Adrenal gland (tissue), 5 donors: ENCODE measurements around the gene ZNF518A.

Experiments
- POLR2A ChIP-seq, 2 donors: fragments of 450-650 bp; IDR thresholded peaks; one replicate each; pipeline ENCODE4 v1.6.1; 2017; ENCODE audit warnings: antibody characterized with exemption in 2 of 2, mild to moderate bottlenecking in 2 of 2, moderate library complexity in 1 of 2
- TF ChIP-seq, protein P1 (sequence below), 6 experiments: fragments of 450-650 bp in 4 of 6; fragments of 200-600 bp in 2 of 6; sonication (generic) in 1 of 6; IDR thresholded peaks; 1 replicate in 5 of 6; 2 replicates in 1 of 6; pipeline versions ENCODE4 v1.5.1 to v1.8.0; 2016 to 2021; ENCODE audit warnings: antibody characterized with exemption in 6 of 6, mild to moderate bottlenecking in 2 of 6, moderate library complexity in 1 of 6
- donor health status: DM: no; HTN: no; CAD: no.

DNA sequence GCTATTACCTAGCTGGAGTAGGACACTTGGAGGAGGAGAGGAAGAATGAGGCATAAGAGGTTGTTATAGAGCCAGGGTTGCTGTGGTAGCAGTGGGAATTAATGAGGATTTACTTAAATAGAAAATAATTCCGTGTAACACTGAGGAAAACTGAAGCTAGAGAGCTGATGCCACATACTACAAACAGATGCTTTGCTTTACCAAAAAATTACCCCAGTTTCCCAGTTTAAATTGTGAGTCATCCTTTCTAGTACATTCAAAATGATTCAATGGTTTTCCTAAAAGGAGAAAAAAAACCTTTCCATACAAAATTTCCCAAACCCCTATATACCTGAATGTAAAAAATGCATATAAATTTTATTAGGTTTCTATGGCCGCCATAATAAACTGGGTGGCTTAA lies 58.3 kb downstream of the ZNF518A start:
- TF ChIP-seq, protein P1, sequence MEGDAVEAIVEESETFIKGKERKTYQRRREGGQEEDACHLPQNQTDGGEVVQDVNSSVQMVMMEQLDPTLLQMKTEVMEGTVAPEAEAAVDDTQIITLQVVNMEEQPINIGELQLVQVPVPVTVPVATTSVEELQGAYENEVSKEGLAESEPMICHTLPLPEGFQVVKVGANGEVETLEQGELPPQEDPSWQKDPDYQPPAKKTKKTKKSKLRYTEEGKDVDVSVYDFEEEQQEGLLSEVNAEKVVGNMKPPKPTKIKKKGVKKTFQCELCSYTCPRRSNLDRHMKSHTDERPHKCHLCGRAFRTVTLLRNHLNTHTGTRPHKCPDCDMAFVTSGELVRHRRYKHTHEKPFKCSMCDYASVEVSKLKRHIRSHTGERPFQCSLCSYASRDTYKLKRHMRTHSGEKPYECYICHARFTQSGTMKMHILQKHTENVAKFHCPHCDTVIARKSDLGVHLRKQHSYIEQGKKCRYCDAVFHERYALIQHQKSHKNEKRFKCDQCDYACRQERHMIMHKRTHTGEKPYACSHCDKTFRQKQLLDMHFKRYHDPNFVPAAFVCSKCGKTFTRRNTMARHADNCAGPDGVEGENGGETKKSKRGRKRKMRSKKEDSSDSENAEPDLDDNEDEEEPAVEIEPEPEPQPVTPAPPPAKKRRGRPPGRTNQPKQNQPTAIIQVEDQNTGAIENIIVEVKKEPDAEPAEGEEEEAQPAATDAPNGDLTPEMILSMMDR (IDR thresholded peaks at IDR 0.05), result no peak
- TF ChIP-seq POLR2A (IDR thresholded peaks at IDR 0.05), result no peak
